Left ventricle myocardium inferior (tissue), 1 donor: ENCODE data around the gene PIGN. TPM values are rescaled to one million over a fixed set of nuclear protein-coding genes. Genes with fewer than 3 reads are reported as not detected.

Source experiments
- DNase-seq: peaks from one replicate; pipeline ENCODE4 v3.0.0-alpha.2; 2020
- H3K27ac ChIP-seq: fragments of 200-600 bp; replicated peaks from 2 replicates; pipeline ENCODE4 v1.8.0; 2021
- H3K27me3 ChIP-seq: fragments of 200-600 bp; 2 replicates; pipeline ENCODE4 v1.8.0; 2021; ENCODE audit warnings: low read depth
- H3K36me3 ChIP-seq: fragments of 200-600 bp; 2 replicates; pipeline ENCODE4 v1.8.0; 2021
- H3K4me1 ChIP-seq: fragments of 200-600 bp; 2 replicates; pipeline ENCODE4 v1.8.0; 2021
- H3K4me3 ChIP-seq: fragments of 200-600 bp; 2 replicates; pipeline ENCODE4 v1.8.0; 2021; ENCODE audit warnings: mild to moderate bottlenecking, moderate library complexity
- H3K9me3 ChIP-seq: fragments of 200-600 bp; replicated peaks from 2 replicates; pipeline ENCODE4 v1.8.0; 2021
- CTCF ChIP-seq: fragments of 200-600 bp; IDR thresholded peaks from 2 replicates; pipeline ENCODE4 v1.8.0; 2021; ENCODE audit warnings: antibody characterized with exemption, mild to moderate bottlenecking, borderline replicate concordance
- intact Hi-C: fragments of 100-400 bp; cut with micrococcal nuclease; formaldehyde crosslinking; loops from one replicate; pipeline ENCODE4 v1.11.0; 2022
- total RNA-seq: library from RNA; stranded (reverse); fragmentation: NEBNext Ultra II Directional; extraction: Animal tissue kit (Norgen Biotek cat#: 25700); gene quantifications from one replicate; pipeline ENCODE4 v1.2.1, GENCODE V29; 2021
- donor health status: DM: no; HTN: yes; CAD: no; lungs with severe emphysema.

Gene PIGN
- total RNA-seq, 1 donor from 2014 or later, result 19.7 TPM

- Histone ChIP-seq H3K36me3 (peaks cover 6% of the 10 kb centered on the region), H3K4me1 (no peaks in the 10 kb centered on the region), H3K9me3 (no peaks in the 10 kb centered on the region), H3K27me3 (no peaks in the 10 kb centered on the region), H3K4me3 (no peak overlapping the region), H3K27ac (no peak overlapping the region)
- no peak for TF ChIP-seq CTCF
- DNase-seq, result no peak
- intact Hi-C loops, result no loop called here
These were observed 113.2 kb downstream of the PIGN start for GRCh38 chr18:62073461-62074281.

DNA sequence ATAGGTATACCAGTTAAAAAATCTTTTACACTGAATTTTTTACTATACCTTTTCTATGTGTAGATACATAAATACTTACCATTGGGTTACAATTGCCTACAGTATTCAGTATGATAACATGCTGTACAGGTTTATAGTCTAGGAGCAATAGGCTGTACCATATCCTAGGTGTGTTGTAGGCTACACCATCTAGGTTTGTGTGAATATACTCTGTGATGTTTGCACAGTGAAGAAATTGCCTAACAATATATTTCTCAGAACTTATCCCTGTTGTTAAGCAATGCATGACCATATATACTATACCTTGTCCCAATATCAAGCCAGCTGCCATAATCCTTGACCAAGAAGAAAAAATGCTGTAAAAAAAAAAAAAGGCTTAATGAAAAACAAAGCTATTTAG is 114.5 kb downstream of the PIGN start:
- Histone ChIP-seq H3K27me3 (no peaks in the 10 kb centered on the region), H3K4me3 (no peak overlapping the region), H3K4me1 (no peaks in the 10 kb centered on the region), H3K36me3 (peaks cover 6% of the 10 kb centered on the region), H3K9me3 (no peaks in the 10 kb centered on the region), H3K27ac (no peak overlapping the region)
- no peak for DNase-seq
- intact Hi-C loops, result no loop called here
- no peak for TF ChIP-seq CTCF

DNA sequence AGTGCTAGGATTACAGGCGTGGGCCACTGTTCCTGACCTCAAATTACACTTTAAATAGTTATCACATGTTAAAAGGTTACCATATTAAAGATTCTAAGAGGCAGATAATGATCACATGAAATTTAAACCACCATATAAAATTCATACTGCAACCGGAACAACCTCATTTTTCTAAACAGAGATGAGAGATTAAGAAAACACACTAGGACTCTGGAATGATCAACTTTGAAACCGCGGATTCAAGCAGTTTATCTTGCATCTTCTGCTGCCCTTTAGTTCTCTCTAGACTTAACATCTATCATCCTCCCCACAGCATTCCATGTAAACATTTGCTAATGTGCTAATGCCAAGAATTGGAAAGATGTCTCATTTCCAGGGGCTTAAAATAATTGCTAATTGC is 115.8 kb downstream of the PIGN start:
- Histone ChIP-seq H3K27me3 (no peaks in the 10 kb centered on the region), H3K9me3 (no peaks in the 10 kb centered on the region), H3K27ac (no peak overlapping the region), H3K4me1 (no peaks in the 10 kb centered on the region), H3K36me3 (peaks cover 6% of the 10 kb centered on the region), H3K4me3 (no peak overlapping the region)
- no peak for TF ChIP-seq CTCF
- intact Hi-C loops, result no loop called here
- DNase-seq, result no peak

- Histone ChIP-seq H3K27me3 (no peaks in the 10 kb centered on the region), H3K4me3 (no peak overlapping the region), H3K27ac (no peak overlapping the region), H3K4me1 (no peaks in the 10 kb centered on the region), H3K9me3 (no peaks in the 10 kb centered on the region), H3K36me3 (peaks cover 6% of the 10 kb centered on the region)
- intact Hi-C loops, result no loop called here
- no peak for DNase-seq
- TF ChIP-seq CTCF, result no peak
These were observed 116.6 kb downstream of the PIGN start for GRCh38 chr18:62070302-62070701.

- Histone ChIP-seq H3K36me3 (peaks cover 6% of the 10 kb centered on the region), H3K27ac (no peak overlapping the region), H3K4me1 (no peaks in the 10 kb centered on the region), H3K27me3 (no peaks in the 10 kb centered on the region), H3K9me3 (no peaks in the 10 kb centered on the region), H3K4me3 (no peak overlapping the region)
- TF ChIP-seq CTCF, result no peak
- no peak for DNase-seq
- intact Hi-C loops, result no loop called here
These were observed 117.3 kb downstream of the PIGN start for GRCh38 chr18:62069556-62069955.
